Activated T-helper 9 cell treated with anti-CD3 and anti-CD28 coated beads, Interleukin-2, amount 50 U/mL, for 16 hours (primary cell): ENCODE measurements around the gene BIRC6.
"Not testable (repeated sequence)": the region's sequence is repeated elsewhere in the genome, so short reads cannot be mapped to it uniquely, and the experiment has no call there.

Experiments
- DNase-seq: peaks from one replicate; pipeline ENCODE4 v3.0.0-alpha.2; 2020; ENCODE audit warnings: low read depth

The BIRC6 gene, protein sequence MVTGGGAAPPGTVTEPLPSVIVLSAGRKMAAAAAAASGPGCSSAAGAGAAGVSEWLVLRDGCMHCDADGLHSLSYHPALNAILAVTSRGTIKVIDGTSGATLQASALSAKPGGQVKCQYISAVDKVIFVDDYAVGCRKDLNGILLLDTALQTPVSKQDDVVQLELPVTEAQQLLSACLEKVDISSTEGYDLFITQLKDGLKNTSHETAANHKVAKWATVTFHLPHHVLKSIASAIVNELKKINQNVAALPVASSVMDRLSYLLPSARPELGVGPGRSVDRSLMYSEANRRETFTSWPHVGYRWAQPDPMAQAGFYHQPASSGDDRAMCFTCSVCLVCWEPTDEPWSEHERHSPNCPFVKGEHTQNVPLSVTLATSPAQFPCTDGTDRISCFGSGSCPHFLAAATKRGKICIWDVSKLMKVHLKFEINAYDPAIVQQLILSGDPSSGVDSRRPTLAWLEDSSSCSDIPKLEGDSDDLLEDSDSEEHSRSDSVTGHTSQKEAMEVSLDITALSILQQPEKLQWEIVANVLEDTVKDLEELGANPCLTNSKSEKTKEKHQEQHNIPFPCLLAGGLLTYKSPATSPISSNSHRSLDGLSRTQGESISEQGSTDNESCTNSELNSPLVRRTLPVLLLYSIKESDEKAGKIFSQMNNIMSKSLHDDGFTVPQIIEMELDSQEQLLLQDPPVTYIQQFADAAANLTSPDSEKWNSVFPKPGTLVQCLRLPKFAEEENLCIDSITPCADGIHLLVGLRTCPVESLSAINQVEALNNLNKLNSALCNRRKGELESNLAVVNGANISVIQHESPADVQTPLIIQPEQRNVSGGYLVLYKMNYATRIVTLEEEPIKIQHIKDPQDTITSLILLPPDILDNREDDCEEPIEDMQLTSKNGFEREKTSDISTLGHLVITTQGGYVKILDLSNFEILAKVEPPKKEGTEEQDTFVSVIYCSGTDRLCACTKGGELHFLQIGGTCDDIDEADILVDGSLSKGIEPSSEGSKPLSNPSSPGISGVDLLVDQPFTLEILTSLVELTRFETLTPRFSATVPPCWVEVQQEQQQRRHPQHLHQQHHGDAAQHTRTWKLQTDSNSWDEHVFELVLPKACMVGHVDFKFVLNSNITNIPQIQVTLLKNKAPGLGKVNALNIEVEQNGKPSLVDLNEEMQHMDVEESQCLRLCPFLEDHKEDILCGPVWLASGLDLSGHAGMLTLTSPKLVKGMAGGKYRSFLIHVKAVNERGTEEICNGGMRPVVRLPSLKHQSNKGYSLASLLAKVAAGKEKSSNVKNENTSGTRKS (N-terminal part only)

DNA sequence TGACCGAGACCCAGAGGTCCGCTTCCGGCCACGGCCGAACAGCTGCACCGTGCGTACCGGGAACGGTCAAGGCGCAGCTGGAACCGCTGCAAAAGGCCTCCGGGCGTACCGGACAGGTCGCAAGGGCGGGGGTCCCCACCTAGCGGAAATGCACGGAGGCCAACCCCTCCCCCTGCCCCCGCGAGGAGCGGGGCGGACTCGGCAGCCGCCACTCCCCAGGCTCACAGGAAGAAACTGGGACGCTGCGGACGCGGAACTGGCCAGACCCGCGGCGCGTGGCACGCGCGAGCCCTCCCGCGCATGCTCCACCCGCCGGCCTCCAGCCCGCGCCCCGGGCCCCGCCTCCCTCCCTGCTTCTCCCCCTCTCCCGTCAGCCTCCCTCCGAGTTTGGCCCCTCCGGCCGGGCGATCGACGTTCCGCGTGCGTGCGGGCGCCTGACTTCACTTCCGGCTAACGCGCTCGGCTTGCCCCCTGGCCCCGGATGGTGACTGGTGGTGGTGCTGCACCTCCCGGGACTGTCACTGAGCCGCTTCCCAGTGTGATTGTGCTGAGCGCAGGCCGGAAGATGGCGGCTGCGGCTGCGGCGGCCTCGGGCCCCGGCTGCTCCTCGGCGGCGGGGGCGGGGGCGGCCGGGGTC, at the start of gene BIRC6:
BIRC6 (plus strand) TSS at position 343 of the 637 bp plus-strand sequence; CDS start at position 482, 139 bp downstream.
- peak; percentile 91 for DNase-seq

DNA sequence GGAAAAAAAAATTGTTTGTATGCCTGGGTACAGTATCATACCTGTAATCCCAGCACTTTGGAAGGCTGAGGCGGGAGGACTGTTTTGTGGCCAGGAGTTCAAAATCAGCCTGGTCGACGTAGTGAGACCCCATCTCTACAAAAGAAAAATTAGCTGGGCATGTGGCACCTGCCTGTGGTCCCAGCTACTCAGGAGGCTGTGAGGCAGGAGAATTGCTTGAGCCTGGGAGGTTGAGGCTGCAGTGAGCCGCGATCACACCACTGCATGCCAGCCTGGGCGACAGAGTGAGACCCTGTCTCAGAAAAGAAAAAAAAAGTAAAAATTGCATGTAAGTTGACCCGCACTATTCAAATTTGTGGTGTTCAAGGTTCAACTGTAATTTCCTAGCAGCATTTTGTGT, 46.2 kb upstream of the BIRC6 start:
- DNase-seq = no peak

DNA sequence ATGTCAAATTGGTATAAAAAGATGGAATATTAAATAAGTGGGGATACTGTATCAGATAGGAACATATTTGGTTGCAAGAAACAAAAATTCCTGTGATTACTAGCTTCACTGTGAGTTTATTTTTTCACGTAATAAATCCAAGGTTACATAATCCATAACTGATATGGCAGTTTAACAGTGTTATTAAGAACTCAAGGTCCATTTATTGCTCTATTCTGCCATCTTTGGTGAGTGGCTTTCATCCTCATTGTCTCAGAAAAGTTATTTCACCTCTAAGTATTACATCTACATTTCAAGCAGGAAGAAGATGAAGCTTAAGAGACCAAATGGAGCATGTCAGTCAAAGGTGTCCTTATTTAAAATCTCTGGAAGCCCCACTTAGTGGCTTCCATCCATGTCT, 41.9 kb upstream of the BIRC6 start:
- no peak for DNase-seq

DNA sequence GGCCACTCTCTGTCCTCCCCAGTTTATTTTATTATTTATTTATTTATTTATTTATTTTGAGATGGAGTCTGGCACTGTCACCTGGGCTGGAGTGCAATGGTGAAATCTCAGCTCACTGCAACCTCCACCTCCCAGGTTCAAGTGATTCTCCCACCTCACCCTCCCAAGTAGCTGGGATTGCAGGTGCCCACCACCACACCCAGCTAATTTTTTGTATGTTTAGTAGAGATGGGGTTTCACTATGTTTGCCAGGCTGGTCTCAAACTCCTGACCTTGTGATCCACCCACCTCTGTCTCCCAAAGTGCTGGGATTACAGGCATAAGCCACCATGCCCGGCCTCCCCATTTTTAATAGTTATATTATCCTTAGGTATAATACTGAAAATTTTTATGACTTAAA, 28.1 kb upstream of the BIRC6 start:
- not testable (repeated sequence) for DNase-seq

DNA sequence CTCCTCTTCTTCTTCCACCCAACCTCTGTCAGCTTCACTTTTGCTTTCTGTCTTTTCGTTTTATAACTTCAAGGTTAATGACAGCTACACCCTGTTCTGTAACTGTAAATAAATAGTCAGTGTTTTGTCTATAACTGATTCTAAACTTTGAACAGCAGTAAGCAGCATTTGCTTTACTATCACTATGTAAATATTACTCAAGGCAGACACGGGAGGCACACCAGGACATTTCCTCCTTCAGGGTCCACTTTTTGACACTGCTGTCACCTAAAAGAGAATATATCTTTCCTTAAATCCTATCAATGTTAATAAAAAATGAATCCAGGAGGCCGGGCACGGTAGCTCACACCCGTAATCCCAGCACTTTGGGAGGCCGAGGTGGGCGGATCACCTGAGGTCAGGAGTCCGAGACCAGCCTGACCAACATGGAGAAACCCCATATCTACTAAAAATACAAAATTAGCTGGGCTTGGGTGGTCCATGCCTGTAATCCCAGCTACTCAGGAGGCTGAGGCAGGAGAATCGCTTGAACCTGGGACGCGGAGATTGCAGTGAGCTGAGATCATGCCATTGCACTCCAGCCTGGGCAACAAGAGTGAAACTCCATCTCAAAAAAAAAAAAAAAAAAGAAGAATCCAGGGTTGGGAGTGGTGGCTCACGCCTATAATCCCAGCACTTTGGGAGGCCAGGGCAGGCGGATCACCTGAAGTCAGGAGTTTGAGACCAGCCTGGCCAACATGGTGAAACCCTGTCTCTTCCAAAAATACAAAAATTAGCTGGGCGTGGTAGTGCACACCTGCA, 27.4 kb upstream of the BIRC6 start:
- DNase-seq = not testable (repeated sequence)

DNA sequence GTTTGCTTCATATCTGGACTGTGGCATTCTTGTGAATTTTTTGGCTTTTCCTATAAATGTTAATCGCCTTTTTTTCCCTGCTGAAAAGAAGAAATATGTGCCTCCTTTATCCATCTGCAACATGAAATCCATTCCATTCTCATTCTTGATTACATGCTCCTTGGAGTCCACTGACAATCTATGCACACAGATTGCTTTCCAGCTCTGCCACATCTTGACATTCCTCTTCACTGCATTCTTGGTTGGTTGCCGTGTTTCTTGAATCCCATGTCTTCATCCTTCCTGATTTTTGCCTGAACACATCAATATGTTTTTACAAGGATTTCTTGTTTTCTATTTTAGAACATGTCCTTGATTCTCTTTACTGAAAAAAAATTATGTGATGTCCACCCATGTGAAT, 26.7 kb upstream of the BIRC6 start:
- no peak for DNase-seq

DNA sequence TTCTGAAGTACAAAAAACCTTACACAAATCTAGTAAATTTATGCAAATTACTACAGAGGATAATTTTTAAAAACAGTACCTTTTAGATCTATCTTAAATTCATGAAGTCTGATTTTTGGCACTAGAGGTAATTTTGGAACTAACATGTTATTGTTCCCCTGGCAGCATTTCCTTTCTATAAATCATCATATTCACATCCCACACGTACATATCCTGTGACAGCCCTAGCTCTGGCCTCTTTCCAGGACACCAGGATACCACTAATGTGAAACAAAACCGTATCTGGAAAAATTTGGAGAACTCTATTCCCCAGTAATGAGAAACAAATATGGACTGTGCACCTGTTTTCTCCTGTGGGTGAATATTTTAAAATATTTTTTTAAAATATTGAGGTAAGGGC, 14.0 kb upstream of the BIRC6 start:
- DNase-seq = no peak

DNA sequence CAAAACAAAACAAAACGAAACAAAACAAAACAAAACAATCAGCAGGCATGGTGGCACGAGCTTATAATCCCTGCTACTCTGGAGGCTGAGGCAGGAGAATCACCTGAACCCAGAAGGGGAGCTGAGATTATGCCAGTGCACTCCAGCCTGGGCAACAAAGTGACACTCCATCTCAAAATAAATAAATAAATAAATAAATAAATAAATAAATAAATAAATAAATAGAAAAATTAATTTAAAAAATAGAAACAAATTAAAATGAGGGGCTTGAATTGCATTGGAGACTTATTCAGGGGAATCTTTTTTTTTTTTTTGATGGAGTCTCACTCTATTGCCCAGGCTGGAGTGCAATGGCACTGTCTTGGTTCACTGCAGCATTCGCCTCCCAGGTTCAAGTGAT, 6.0 kb upstream of the BIRC6 start:
- not testable (repeated sequence) for DNase-seq

DNA sequence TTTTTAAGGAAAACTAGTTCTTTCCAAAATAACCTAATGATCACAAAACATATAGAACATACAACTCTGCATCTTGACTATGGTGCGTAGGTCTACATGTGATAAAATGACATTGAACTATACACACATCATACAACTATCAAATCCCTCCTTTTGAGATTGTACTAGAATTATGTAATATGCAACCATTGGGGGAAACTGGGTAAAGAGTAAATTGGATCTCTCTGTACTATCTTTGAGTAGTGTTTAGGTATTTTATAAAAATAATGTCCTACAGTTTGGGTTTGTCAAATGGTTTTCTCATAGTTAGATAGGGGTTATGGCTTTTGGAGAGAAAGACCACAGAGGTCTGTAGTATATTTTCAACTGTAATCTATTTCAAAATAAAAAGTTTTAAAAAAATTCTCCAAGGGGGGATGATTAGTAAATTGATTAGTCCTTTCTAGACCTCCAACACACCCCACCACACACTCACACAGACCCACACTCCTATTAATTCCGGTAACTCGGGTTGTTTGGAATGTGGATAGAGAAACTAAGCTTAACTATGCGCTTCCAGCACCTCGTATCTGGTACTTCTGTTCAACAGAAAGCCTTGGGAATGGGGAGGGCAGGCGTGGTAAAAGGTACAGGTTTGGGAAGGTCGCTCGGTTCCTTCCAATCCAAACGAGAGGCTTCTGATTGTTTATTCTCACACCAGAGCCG, 695 bp upstream of the BIRC6 start:
- DNase-seq = no peak

DNA sequence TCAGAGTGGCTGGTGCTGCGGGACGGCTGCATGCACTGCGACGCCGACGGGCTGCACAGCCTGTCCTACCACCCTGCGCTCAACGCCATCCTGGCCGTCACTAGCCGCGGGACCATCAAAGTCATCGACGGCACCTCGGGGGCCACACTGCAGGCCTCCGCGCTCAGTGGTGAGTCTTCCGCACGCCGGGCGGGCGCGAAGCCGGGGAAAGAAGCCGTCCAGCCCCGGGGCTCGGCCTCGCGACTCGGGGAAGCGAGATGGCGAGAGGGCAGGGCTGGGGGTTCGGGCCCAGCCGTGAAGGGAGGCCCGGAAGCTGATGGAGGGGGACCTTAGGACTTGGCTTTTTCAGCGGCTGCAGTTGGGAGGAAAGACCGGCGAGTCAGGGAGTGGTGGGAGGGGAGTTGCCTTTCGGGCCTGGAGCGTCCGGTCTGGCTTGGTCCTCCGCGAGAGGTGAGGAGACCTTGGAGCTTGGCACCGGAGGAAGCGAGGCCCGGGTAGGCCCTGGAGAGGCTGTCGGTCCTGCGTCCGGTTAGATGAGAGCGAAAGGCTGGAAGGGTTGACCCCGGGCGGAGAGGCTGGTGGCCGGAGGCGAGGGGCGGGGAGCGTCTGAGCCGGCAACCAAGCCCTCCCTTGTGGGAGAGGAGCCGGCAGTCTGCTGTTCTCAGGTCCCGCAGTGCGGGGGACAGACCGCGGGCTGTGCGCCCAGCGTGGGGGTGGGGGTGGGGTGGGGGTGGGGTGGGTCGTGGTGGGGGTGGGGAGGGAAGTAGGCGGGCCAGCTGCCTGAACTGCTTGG, 691 bp downstream of the BIRC6 start:
- DNase-seq = peak; percentile 8

DNA sequence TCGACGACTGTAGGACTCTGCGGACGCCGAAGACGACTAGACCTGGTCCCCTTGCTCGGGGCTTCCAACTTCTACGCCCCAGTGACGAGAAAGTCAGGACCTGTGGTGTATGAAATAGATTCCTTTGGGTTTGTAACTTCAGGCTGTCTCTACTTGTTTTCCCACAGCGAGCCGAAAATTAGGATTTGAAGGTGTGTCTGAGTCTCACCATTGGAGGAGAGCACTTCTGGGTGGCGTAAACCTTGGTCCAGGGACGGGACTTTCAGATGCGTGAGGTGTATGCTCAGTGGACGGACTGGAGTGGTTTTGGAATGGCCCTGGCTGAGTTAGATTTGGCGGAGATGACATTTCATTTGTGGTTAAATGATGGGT, 1.3 kb downstream of the BIRC6 start:
- DNase-seq = no peak

DNA sequence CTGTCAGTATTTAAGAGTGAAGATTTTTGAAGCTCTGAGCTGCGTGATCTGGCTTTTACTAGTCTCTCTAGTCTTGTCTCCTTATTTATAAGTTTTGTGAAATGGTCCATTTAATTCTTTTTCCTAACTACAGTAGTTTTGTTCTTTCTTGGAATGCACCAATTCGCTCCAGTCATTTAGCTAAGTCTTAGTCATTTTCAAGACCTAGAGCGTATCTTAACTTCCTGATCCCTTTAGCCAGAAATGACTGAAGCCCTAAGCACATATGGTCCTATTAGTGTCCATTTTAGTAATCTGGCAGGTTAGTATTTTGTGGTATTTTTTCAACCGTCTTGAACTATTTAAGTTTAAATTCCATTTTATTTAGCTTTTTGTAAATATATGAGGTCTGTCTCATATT, 3.6 kb downstream of the BIRC6 start:
- DNase-seq = no peak

DNA sequence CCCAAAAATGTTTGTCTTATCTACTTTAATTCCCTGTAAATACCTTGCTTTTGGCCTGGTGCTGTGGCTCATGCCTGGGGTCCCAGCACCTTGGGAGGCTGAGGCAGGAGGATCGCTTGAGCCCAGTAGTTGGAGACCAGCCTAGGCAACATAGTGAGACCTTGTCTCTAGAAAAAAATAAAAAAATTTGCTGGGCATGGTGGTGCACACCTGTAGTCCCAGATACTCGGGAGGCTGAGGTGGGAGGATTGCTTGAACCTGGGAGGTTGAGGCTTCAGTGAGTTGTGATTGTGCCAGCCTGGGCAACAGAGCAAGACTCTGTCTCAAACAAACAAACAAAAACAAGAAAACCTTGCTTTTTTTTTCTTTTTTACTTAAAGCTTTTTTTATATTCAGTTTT, 6.2 kb downstream of the BIRC6 start:
- DNase-seq = not testable (repeated sequence)

DNA sequence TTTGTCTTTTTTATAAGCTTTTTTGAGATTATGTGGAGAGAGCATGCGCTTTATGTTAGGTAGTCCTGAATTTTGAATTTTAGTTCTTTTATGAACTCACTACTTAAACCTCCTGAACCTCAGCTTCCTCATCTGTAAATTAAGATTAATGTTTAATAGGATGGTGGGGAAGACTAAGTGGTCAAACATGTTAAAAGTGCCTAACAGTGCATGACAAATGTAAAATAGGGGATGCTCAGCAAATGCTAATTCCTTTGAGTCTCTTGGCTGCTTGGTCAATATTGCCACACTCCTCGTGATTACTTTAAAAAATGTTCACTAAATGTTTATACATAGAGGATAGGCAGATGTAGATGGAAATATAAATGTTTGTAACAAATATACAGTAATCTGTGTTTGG, 6.8 kb downstream of the BIRC6 start:
- DNase-seq = no peak

DNA sequence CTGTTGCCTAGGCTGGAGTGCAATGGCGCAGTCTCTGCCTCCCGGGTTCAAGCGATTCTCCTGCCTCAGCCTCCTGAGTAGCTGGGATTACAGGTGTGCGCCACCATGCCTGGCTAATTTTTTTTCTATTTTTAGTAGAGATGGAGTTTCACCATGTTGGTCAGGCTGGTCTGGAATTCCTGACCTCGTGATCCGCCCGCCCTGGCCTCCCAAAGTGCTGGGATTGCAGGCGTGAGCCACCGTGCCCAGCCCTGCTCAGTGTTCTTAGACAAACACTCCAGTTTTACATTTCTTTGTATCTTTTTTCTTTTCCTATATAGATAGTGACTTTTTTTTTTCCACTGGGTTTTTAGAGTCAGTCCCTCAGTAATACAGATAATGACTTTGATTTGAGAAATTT, 7.5 kb downstream of the BIRC6 start:
- not testable (repeated sequence) for DNase-seq

DNA sequence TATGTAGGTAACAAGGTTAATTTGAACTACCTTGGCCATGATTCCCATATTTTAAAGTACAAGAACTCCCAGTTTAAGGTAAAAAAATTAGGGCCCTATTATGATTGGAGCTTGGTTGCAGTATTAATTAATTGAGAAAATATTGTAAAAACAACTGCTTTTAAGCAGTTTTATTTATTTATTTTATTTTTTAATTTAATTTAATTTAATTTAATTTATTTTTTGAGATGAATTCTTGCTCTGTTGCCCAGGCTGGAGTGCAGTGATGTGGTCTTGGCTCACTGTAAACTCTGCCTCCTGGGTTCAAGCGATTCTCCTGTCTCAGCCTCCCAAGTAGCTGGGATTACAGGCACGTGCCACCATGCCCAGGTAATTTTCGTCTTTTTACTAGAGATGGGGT, 8.9 kb downstream of the BIRC6 start:
- not testable (repeated sequence) for DNase-seq

DNA sequence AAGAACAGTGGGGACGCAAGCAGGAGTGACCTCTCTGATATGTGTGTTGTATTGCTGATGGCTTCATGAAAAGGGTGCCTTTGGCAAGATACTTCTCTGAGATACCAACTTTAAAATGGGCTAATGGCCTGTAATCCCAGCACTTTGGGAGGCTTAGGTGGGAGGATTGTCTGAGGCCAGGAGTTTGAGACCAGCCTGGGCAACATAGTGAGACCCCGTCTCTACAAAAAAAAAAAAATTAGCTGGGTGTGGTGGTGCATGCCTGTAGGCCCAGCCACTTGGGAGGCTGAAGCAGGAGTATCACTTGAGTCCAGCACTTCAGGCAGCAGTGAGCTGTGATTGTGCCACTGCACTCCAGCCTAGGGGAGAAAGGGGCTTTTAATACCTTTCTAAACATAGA, 9.8 kb downstream of the BIRC6 start:
- DNase-seq = no peak

DNA sequence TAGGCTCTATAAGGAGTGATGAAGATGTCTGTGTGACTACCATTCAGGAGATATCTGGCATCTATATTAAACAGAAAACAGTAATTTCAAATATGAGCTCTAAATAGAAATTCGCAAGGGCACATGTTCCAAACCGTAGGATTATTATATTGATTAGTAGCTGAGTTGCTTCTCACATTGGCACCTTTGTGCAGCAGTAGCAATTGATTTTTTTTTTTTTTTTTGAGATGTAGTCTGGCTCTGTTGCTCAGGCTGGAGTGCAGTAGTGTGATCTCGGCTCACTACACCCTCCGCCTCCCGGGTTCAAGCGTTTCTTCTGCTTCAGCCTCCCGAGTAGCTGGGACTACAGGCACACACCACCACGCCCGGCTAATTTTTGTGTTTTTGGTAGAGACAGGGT, 12.4 kb downstream of the BIRC6 start:
- DNase-seq = no peak

DNA sequence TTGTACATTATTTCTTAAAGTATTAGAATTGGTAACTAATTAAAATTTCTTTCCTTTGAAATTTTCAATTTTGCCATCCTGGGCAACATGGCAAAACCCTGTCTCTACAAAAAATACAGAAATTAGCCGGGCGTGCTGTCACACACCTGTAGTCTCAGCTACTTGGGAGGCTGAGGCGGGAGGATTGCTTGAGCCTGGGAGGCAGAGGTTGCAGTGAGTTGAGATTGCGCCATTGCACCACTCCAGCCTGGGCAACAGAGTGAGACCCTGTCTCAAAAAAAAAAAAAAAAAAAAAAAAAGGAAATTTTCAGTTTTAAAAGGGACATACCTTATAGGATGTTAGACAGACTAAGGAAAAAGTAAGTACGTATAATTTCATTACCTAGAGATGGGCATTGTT, 14.1 kb downstream of the BIRC6 start:
- not testable (repeated sequence) for DNase-seq
